PC-3 (cell line): ENCODE measurements around the gene CLDN1.

ENCODE experiments used
- EZH2phosphoT487 ChIP-seq: fragments of 300-600 bp; sonication (generic); IDR thresholded peaks from 2 replicates; pipeline ENCODE4 v1.6.1; 2018; ENCODE audit warnings: mild to moderate bottlenecking, antibody characterized with exemption, low read length, borderline replicate concordance
- TF ChIP-seq, protein P1 (sequence below): fragments of 300-600 bp; sonication (generic); conservative IDR thresholded peaks from 2 replicates; pipeline ENCODE4 v1.5.1; 2017; ENCODE audit warnings: antibody characterized with exemption, low read depth, mild to moderate bottlenecking, low read length

DNA sequence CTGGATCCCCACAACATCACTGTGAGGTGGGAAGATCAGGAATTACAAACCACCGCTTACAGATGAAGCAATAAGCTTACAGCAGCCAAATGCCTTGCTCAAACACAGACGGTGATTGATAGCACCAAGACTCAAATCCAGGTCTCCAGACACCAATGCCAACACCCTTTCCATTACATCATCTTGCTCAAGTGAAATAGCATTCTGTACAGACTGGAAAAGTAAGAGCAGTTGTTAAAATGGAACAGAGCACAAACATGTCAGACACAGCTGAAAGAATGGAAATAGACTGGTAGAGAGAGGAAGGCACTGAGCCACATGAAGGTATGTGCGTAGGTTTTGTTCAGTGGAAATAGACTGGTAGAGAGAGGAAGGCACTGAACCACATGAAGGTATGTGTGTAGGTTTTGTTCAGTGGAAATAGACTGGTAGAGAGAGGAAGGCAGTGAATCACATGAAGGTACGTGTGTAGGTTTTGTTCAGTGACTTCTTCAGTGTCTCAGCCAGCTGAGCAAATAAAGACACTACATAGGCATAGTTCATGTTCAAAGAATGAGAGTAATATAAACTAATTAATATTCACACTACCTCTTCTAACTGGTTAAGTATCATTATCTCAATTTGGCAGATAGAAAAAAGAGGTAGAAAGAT lies 15.6 kb downstream of the CLDN1 start:
- TF ChIP-seq EZH2phosphoT487: no peak
- TF ChIP-seq, protein P1, sequence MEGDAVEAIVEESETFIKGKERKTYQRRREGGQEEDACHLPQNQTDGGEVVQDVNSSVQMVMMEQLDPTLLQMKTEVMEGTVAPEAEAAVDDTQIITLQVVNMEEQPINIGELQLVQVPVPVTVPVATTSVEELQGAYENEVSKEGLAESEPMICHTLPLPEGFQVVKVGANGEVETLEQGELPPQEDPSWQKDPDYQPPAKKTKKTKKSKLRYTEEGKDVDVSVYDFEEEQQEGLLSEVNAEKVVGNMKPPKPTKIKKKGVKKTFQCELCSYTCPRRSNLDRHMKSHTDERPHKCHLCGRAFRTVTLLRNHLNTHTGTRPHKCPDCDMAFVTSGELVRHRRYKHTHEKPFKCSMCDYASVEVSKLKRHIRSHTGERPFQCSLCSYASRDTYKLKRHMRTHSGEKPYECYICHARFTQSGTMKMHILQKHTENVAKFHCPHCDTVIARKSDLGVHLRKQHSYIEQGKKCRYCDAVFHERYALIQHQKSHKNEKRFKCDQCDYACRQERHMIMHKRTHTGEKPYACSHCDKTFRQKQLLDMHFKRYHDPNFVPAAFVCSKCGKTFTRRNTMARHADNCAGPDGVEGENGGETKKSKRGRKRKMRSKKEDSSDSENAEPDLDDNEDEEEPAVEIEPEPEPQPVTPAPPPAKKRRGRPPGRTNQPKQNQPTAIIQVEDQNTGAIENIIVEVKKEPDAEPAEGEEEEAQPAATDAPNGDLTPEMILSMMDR: no peak
